Activated T-helper 1 cell treated with Interleukin-2 at 50 U/mL for 16 hours (primary cell): ENCODE measurements around the gene FAM131C.
A peak's percentile ranks its signal among the peaks of the same experiment; 100 is the strongest.
"Not testable (repeated sequence)": the region's sequence is repeated elsewhere in the genome, so short reads cannot be mapped to it uniquely, and the experiment has no call there.

Experiments used
- DNase-seq: peaks from one replicate; pipeline ENCODE4 v3.0.0-alpha.2; 2020; ENCODE audit warnings: low read depth

FAM131C gene

GRCh38 chr1:16073490-16074119 is at the start of gene FAM131C:
Gene FAM131C, minus strand, starts transcription at chr1:16073651. Its CDS starts 209 bp downstream, at chr1:16073442.
- DNase-seq: peak; percentile 20

- no peak for DNase-seq
Observed at GRCh38 chr1:16122916-16123315, 49.5 kb upstream of the FAM131C start.

GRCh38 chr1:16122350-16122881 is 49.0 kb upstream of the FAM131C start:
- DNase-seq: no peak

GRCh38 chr1:16120940-16121410 is 47.5 kb upstream of the FAM131C start:
- no peak for DNase-seq

GRCh38 chr1:16120407-16120806 is 47.0 kb upstream of the FAM131C start:
- no peak for DNase-seq

GRCh38 chr1:16119926-16120325 is 46.5 kb upstream of the FAM131C start:
- DNase-seq: no peak

GRCh38 chr1:16119504-16119903 is 46.1 kb upstream of the FAM131C start:
- no peak for DNase-seq

- no peak for DNase-seq
Observed at GRCh38 chr1:16118706-16119105, 45.3 kb upstream of the FAM131C start.

GRCh38 chr1:16117936-16118335 is 44.5 kb upstream of the FAM131C start:
- no peak for DNase-seq

- no peak for DNase-seq
Observed at GRCh38 chr1:16117369-16117768, 43.9 kb upstream of the FAM131C start.

- no peak for DNase-seq
Observed at GRCh38 chr1:16116625-16117024, 43.2 kb upstream of the FAM131C start.

- no peak for DNase-seq
Observed at GRCh38 chr1:16116002-16116401, 42.6 kb upstream of the FAM131C start.

- DNase-seq: no peak
Observed at GRCh38 chr1:16115468-16115983, 42.1 kb upstream of the FAM131C start.

GRCh38 chr1:16114527-16115467 is 41.3 kb upstream of the FAM131C start:
- DNase-seq: no peak

GRCh38 chr1:16112596-16113555 is 39.4 kb upstream of the FAM131C start:
- no peak for DNase-seq

- DNase-seq: no peak
Observed at GRCh38 chr1:16111771-16112595, 38.5 kb upstream of the FAM131C start.

- DNase-seq: no peak
Observed at GRCh38 chr1:16110884-16111283, 37.4 kb upstream of the FAM131C start.

- no peak for DNase-seq
Observed at GRCh38 chr1:16110456-16110855, 37.0 kb upstream of the FAM131C start.

- no peak for DNase-seq
Observed at GRCh38 chr1:16109571-16109970, 36.1 kb upstream of the FAM131C start.

GRCh38 chr1:16107039-16107438 is 33.6 kb upstream of the FAM131C start:
- DNase-seq: not testable (repeated sequence)

GRCh38 chr1:16101623-16102022 is 28.2 kb upstream of the FAM131C start:
- no peak for DNase-seq
